Nephron progenitor cell (in vitro differentiated cells): ENCODE data around the gene IGF2R.

Experiments used
- DNase-seq: peaks from one replicate; pipeline ENCODE4 v3.0.0; 2021
- H3K27ac Mint-ChIP-seq: 2 replicates; pipeline ENCODE4 v1.8.0; 2021; ENCODE audit warnings: mild to moderate bottlenecking, moderate library complexity, mixed read lengths
- H3K27me3 Mint-ChIP-seq: 2 replicates; pipeline ENCODE4 v1.8.0; 2021; ENCODE audit warnings: mild to moderate bottlenecking, low read depth, mixed read lengths; ENCODE audit not compliant: poor library complexity
- H3K36me3 Mint-ChIP-seq: 2 replicates; pipeline ENCODE4 v1.8.0; 2021; ENCODE audit warnings: low read depth, mixed read lengths
- H3K4me1 Mint-ChIP-seq: 2 replicates; pipeline ENCODE4 v1.8.0; 2021; ENCODE audit warnings: mixed read lengths
- H3K4me3 Mint-ChIP-seq: 2 replicates; pipeline ENCODE4 v1.8.0; 2021; ENCODE audit warnings: mild to moderate bottlenecking, moderate library complexity, mixed read lengths
- H3K9me3 Mint-ChIP-seq: 2 replicates; pipeline ENCODE4 v1.8.0; 2021; ENCODE audit warnings: mild to moderate bottlenecking, moderate library complexity, mixed read lengths
- TF ChIP-seq, protein P1 (sequence below): fragments of 200-600 bp; sonication (generic); IDR thresholded peaks from 2 replicates; pipeline ENCODE4 v1.5.0; 2021; ENCODE audit warnings: antibody characterized with exemption

Gene IGF2R

DNA sequence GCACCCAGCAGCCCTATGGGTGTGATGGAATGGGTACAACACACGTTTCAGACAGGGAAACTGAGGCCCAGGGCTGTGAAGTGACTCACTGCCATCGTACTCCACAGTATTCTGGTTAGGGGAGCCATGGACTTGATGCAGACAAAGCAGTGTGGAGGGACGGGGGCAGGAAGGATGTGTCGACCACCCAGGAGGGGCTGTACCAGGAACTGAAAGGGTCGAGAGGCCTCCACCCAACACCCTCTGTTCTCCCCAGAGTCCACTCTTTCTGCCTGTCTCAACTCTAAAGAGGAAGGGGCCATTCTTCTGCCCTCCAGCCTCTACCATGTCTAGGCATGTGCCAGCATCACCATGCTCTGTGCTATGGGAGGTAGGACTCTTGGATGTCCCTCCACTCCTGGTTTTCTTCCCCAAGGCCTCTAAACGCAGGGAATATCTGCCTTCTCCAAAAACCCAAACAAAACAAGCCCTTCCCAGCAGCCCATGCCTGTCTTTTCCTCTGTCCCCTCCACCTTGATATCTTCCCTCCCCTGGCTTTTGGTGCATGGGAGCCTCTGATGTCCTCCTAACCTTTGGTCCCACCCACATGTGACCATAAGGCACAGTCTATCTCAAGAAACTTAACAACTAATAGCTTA is 160.1 kb downstream of the IGF2R start:
- H3K4me3 Mint-ChIP-seq, result no peak overlapping the region
- no peak for DNase-seq

DNA sequence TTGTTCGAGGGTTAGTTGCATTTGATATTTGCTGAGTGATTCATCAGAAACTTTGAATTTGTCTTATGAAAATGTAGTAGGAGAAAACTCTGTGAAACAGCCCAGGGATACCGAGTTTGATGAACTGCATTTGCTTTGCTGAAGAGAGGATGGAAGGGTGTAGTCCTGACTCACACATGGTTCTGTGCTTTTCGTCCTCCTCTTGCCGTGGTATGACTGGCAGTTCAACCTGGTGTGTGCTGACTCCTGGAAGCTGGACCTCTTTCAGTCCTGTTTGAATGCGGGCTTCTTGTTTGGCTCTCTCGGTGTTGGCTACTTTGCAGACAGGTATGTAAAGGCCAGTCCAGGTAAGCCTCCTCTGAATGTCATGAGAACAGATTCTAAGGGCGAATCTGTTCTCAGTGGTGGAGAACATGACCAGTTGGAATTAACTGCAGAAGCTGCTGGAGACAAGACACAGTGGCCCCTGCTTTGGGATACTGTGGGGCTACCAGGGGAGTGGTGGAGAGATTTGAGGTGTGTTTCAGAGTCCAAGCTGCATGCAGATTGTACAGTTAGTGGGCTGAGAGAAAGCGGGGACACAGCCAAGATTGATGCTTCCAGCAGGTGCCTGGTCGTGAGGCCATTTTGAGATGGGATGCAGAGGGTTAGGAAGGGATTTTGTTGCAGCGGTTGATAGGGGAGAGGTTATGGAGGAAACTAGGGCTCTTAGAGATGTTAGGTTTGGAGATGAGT is 161.2 kb downstream of the IGF2R start:
- Mint-ChIP-seq H3K4me3 (no peak overlapping the region), H3K4me1 (peaks cover 8% of the 10 kb centered on the region), H3K27me3 (peaks cover 12% of the 10 kb centered on the region), H3K36me3 (peaks cover 4% of the 10 kb centered on the region), H3K27ac (peak overlapping the region; percentile 46), H3K9me3 (no peaks in the 10 kb centered on the region)
- DNase-seq, result no peak
- TF ChIP-seq, protein P1, sequence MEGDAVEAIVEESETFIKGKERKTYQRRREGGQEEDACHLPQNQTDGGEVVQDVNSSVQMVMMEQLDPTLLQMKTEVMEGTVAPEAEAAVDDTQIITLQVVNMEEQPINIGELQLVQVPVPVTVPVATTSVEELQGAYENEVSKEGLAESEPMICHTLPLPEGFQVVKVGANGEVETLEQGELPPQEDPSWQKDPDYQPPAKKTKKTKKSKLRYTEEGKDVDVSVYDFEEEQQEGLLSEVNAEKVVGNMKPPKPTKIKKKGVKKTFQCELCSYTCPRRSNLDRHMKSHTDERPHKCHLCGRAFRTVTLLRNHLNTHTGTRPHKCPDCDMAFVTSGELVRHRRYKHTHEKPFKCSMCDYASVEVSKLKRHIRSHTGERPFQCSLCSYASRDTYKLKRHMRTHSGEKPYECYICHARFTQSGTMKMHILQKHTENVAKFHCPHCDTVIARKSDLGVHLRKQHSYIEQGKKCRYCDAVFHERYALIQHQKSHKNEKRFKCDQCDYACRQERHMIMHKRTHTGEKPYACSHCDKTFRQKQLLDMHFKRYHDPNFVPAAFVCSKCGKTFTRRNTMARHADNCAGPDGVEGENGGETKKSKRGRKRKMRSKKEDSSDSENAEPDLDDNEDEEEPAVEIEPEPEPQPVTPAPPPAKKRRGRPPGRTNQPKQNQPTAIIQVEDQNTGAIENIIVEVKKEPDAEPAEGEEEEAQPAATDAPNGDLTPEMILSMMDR, result no peak

More for the DNA sequence above, 160.1 kb downstream of the IGF2R start:
- peaks cover 4% of the 10 kb centered on the region for H3K36me3 Mint-ChIP-seq
- peaks cover 7% of the 10 kb centered on the region for H3K4me1 Mint-ChIP-seq
- peaks cover 12% of the 10 kb centered on the region for H3K27me3 Mint-ChIP-seq
- TF ChIP-seq, protein P1, result no peak
- no peak overlapping the region for H3K27ac Mint-ChIP-seq
- peaks cover 3% of the 10 kb centered on the region for H3K9me3 Mint-ChIP-seq

DNA sequence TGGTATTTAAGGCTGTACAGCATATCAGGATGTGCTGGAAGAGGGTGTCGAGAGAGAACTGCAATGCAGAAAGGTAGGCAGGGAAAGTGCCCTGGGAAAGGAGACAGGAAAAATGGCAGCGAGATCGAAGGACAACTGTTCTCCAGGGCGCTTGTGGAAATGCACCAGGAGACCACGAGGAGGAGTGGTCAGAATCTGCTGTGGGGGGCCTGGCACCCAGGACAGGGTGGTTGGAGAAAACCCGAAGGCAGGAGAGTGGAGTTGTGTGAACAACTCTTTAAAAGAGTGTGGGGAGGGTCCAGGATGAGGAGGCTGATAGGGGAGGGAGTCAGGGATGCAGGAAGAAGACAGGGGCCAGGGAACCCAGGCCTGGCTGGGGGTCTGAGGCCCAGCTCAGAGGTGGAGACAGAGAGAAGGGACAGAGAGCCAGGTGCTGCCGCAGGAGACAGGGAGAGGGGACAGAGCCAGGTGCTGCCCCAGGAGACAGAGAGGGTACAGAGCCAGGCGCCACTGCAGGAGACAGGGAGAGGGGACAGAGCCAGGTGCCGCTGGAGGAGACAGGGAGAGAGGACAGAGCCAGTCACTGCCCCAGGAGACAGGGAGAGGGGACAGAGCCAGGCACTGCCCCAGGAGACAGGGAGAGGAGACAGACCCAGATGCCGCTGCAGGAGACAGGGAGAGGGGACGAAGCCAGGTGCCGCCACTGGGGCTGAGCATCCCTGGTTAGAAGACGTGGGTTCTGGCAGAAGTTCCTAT is 162.0 kb downstream of the IGF2R start:
- no peaks in the 10 kb centered on the region for H3K9me3 Mint-ChIP-seq
- peaks cover 17% of the 10 kb centered on the region for H3K4me1 Mint-ChIP-seq
- H3K27ac Mint-ChIP-seq, result peak overlapping the region; percentile 46
- TF ChIP-seq, protein P1, result no peak
- H3K27me3 Mint-ChIP-seq, result peaks cover 12% of the 10 kb centered on the region
- H3K4me3 Mint-ChIP-seq, result no peak overlapping the region
- peaks cover 4% of the 10 kb centered on the region for H3K36me3 Mint-ChIP-seq
- no peak for DNase-seq

DNA sequence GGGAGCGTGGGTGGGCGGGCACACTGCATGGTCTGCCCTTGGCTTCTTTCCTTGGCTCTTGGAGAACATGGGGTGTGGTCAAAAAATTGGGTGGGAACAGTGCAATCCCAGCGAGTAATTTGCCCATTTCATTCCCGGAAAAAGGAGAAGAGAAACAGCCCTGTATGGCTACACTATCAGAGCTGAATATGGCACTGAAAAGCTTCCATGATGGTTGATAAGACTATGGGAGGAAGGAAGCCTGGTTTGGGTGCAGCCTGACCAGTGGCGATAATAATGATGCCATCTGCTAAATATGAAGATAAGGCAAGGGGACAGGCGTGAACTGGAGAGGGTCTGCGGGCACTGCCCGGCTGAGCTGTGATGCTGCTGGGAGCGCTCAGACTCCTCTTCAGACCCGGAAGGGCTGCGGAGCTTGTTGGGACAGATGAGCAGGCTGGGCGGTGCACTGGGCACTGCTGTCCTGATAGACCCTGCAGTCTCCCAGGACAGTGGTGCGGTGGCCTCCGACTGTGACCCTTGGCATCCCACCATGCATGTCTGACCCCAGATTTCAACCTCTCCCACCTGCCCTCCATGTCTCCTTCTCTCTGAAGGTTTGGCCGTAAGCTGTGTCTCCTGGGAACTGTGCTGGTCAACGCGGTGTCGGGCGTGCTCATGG is 162.9 kb downstream of the IGF2R start:
- H3K4me3 Mint-ChIP-seq, result no peak overlapping the region

DNA sequence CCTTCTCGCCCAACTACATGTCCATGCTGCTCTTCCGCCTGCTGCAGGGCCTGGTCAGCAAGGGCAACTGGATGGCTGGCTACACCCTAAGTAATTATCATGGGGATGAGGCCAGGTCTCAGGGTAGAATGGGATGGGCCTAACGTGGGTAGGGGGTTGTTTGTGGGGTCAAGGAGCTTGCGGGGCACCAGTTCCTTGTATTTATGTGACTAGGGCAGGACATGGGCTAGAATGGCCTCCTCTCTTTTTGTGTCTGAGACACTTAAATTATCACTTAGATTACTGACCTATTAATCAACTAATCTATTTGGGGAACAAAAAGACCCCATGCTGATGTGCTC is 163.4 kb downstream of the IGF2R start:
- Mint-ChIP-seq H3K27me3 (peaks cover 12% of the 10 kb centered on the region), H3K36me3 (peaks cover 4% of the 10 kb centered on the region), H3K9me3 (no peaks in the 10 kb centered on the region), H3K27ac (no peak overlapping the region), H3K4me3 (no peak overlapping the region), H3K4me1 (peaks cover 30% of the 10 kb centered on the region)
- no peak for DNase-seq
- TF ChIP-seq, protein P1, result no peak

More for the DNA sequence above, 162.9 kb downstream of the IGF2R start:
- Mint-ChIP-seq H3K4me1 (peaks cover 25% of the 10 kb centered on the region), H3K27ac (no peak overlapping the region), H3K27me3 (peaks cover 12% of the 10 kb centered on the region), H3K36me3 (peaks cover 4% of the 10 kb centered on the region), H3K9me3 (no peaks in the 10 kb centered on the region)
- TF ChIP-seq, protein P1, result no peak
- DNase-seq, result no peak
